SK-N-SH treated with all-trans-retinoic acid at 6 μM for 48 hours (cell line): ENCODE results near the gene PPP1R14B.
A peak's percentile ranks its signal among the peaks of the same experiment; 100 is the strongest.

Experiments used
- ATAC-seq: fragments of 200-7000 bp; cut with Tn5 transposase; 3 replicates; pipeline ENCODE4 v1.9.1; 2020; ENCODE audit warnings: mild to moderate bottlenecking, moderate library complexity
- ARNTL ChIP-seq: fragments of 450-650 bp; formaldehyde crosslinking; IDR thresholded peaks from 2 replicates; pipeline ENCODE4 v1.5.0; 2020; ENCODE audit warnings: low read depth, mild to moderate bottlenecking, moderate library complexity, borderline replicate concordance
- BACH2 ChIP-seq: fragments of 250-450 bp; sonication (Bioruptor Pico); IDR thresholded peaks from 2 replicates; pipeline ENCODE4 v1.9.0; 2021; ENCODE audit warnings: mild to moderate bottlenecking, borderline replicate concordance
- CREB5 ChIP-seq: fragments of 250-450 bp; sonication (Bioruptor Pico); IDR thresholded peaks from 2 replicates; pipeline ENCODE4 v1.5.1; 2020; ENCODE audit warnings: low read depth, mild to moderate bottlenecking, moderate library complexity
- CSDC2 ChIP-seq: fragments of 250-450 bp; sonication (Bioruptor Pico); IDR thresholded peaks from 2 replicates; pipeline ENCODE4 v1.5.0; 2020; ENCODE audit warnings: mild to moderate bottlenecking, moderate library complexity
- CSRNP3 ChIP-seq: fragments of 250-450 bp; sonication (Bioruptor Pico); IDR thresholded peaks from 2 replicates; pipeline ENCODE4 v1.5.1; 2021; ENCODE audit warnings: mild to moderate bottlenecking, moderate library complexity
- GLIS3 ChIP-seq: fragments of 250-450 bp; sonication (Bioruptor Pico); IDR thresholded peaks from 2 replicates; pipeline ENCODE4 v1.5.0; 2020; ENCODE audit warnings: mild to moderate bottlenecking, moderate library complexity
- ISL1 ChIP-seq: fragments of 250-450 bp; sonication (Bioruptor Pico); IDR thresholded peaks from 2 replicates; pipeline ENCODE4 v2.1.2; 2022; ENCODE audit warnings: mild to moderate bottlenecking, moderate library complexity
- OSR1 ChIP-seq: fragments of 250-450 bp; sonication (Bioruptor Pico); IDR thresholded peaks from 2 replicates; pipeline ENCODE4 v1.8.0; 2022; ENCODE audit warnings: moderate library complexity, mild to moderate bottlenecking, inconsistent platforms
- PATZ1 ChIP-seq: fragments of 250-450 bp; sonication (Bioruptor Pico); IDR thresholded peaks from 2 replicates; pipeline ENCODE4 v1.8.0; 2020; ENCODE audit warnings: mild to moderate bottlenecking, moderate library complexity, borderline replicate concordance
- POU6F1 ChIP-seq: fragments of 250-450 bp; sonication (Bioruptor Pico); IDR thresholded peaks from 2 replicates; pipeline ENCODE4 v1.8.0; 2021; ENCODE audit warnings: low read depth, mild to moderate bottlenecking, moderate library complexity, borderline replicate concordance
- PPARA ChIP-seq: fragments of 250-450 bp; sonication (Bioruptor Pico); IDR thresholded peaks from 2 replicates; pipeline ENCODE4 v1.5.0; 2020; ENCODE audit warnings: mild to moderate bottlenecking, borderline replicate concordance
- RARB ChIP-seq: fragments of 250-450 bp; sonication (Bioruptor Pico); IDR thresholded peaks from 2 replicates; pipeline ENCODE4 v1.8.0; 2021; ENCODE audit warnings: mild to moderate bottlenecking, moderate library complexity
- SNAI2 ChIP-seq: fragments of 250-450 bp; sonication (Bioruptor Pico); IDR thresholded peaks from 2 replicates; pipeline ENCODE4 v1.5.0; 2020; ENCODE audit warnings: mild to moderate bottlenecking, moderate library complexity
- TOX ChIP-seq: fragments of 250-450 bp; sonication (Bioruptor Pico); IDR thresholded peaks from 2 replicates; pipeline ENCODE4 v1.8.0; 2021; ENCODE audit warnings: mild to moderate bottlenecking, moderate library complexity, borderline replicate concordance
- ZC3H10 ChIP-seq: fragments of 250-450 bp; sonication (Bioruptor Pico); IDR thresholded peaks from 2 replicates; pipeline ENCODE4 v1.5.1; 2021; ENCODE audit warnings: mild to moderate bottlenecking, moderate library complexity
- ZFP3 ChIP-seq: fragments of 250-450 bp; sonication (Bioruptor Pico); IDR thresholded peaks from 2 replicates; pipeline ENCODE4 v1.5.0; 2020; ENCODE audit warnings: mild to moderate bottlenecking, moderate library complexity
- ZNF565 ChIP-seq: fragments of 450-650 bp; formaldehyde crosslinking; conservative IDR thresholded peaks from 2 replicates; pipeline ENCODE4 v1.5.0; 2020; ENCODE audit warnings: low read depth, mild to moderate bottlenecking, moderate library complexity
- ZNF70 ChIP-seq: fragments of 450-650 bp; formaldehyde crosslinking; IDR thresholded peaks from 2 replicates; pipeline ENCODE4 v1.5.0; 2020; ENCODE audit warnings: mild to moderate bottlenecking, moderate library complexity

The PPP1R14B gene

GRCh38 chr11:64235437-64236161, 11.1 kb downstream of the PPP1R14B start:
- TF ChIP-seq TOX (CRISPR knock-in tag) (no peak), ARNTL (CRISPR knock-in tag) (no peak), PATZ1 (no peak), POU6F1 (no peak), CREB5 (CRISPR knock-in tag) (no peak), RARB (CRISPR knock-in tag) (no peak), PPARA (CRISPR knock-in tag) (no peak)
- ATAC-seq, result no peak

- peak; percentile 41 for ATAC-seq
Observed at GRCh38 chr11:64234647-64235379, 11.9 kb downstream of the PPP1R14B start.

More at GRCh38 chr11:64234647-64235379, 11.9 kb downstream of the PPP1R14B start:
- TF ChIP-seq POU6F1, result no peak
- no peak for TF ChIP-seq ISL1 (CRISPR knock-in tag)
- TF ChIP-seq SNAI2 (CRISPR knock-in tag), result no peak
- TF ChIP-seq GLIS3 (CRISPR knock-in tag), result no peak
- no peak for TF ChIP-seq BACH2 (CRISPR knock-in tag)
- no peak for TF ChIP-seq TOX (CRISPR knock-in tag)
- TF ChIP-seq ZNF565 (CRISPR knock-in tag), result no peak
- no peak for TF ChIP-seq PATZ1
- TF ChIP-seq OSR1 (CRISPR knock-in tag), result no peak
- TF ChIP-seq PPARA (CRISPR knock-in tag), result no peak
- no peak for TF ChIP-seq ZC3H10
- TF ChIP-seq CSDC2 (CRISPR knock-in tag), result no peak
- no peak for TF ChIP-seq ZFP3 (CRISPR knock-in tag)
- TF ChIP-seq ZNF70 (CRISPR knock-in tag), result no peak
- TF ChIP-seq CSRNP3 (CRISPR knock-in tag), result no peak
